MM.1S (cell line): Measurements from ENCODE around the gene PPP2R1B.

ENCODE experiments used
- EZH2 ChIP-seq: fragments of 300-600 bp; sonication (generic); optimal IDR thresholded peaks from 2 replicates; pipeline ENCODE3; 2017; ENCODE audit warnings: low read depth, mild to moderate bottlenecking, antibody characterized with exemption, low read length, mixed read lengths
- TF ChIP-seq, protein P1 (sequence below): fragments of 300-600 bp; sonication (generic); IDR thresholded peaks from 2 replicates; pipeline ENCODE4 v1.5.1; 2016; ENCODE audit warnings: antibody characterized with exemption, low read length, mixed read lengths

DNA sequence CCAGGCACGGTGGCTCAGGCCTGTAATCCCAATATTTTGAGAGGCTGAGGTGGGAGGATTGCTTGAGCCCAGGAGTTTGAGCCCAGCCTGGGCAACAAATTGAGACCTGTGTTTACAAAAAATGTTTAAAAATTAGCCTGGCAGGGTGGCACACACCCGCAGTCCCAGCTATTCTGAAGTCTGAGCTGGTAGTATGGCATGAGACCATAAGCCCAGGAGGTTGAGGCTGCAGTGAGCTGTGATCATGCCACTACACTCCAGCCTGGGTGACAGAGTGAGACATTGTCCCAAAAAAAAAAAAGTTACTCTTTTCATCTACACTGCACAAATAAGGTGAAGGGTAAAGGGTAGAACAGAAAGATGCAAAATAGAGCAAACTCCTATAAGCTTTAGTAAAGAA lies 22.3 kb upstream of the PPP2R1B start:
- TF ChIP-seq, protein P1, sequence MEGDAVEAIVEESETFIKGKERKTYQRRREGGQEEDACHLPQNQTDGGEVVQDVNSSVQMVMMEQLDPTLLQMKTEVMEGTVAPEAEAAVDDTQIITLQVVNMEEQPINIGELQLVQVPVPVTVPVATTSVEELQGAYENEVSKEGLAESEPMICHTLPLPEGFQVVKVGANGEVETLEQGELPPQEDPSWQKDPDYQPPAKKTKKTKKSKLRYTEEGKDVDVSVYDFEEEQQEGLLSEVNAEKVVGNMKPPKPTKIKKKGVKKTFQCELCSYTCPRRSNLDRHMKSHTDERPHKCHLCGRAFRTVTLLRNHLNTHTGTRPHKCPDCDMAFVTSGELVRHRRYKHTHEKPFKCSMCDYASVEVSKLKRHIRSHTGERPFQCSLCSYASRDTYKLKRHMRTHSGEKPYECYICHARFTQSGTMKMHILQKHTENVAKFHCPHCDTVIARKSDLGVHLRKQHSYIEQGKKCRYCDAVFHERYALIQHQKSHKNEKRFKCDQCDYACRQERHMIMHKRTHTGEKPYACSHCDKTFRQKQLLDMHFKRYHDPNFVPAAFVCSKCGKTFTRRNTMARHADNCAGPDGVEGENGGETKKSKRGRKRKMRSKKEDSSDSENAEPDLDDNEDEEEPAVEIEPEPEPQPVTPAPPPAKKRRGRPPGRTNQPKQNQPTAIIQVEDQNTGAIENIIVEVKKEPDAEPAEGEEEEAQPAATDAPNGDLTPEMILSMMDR: no peak
- no peak for TF ChIP-seq EZH2
